GM12874 (cell line): ENCODE data around the gene GPR31.

Experiments used
- TF ChIP-seq, protein P1 (sequence below): IDR thresholded peaks from 2 replicates; pipeline ENCODE4 v1.5.1; 2011; ENCODE audit warnings: low read depth, mild to moderate bottlenecking, control low read depth, low read length, moderate library complexity; ENCODE audit not compliant: insufficient read depth

The GPR31 gene

DNA sequence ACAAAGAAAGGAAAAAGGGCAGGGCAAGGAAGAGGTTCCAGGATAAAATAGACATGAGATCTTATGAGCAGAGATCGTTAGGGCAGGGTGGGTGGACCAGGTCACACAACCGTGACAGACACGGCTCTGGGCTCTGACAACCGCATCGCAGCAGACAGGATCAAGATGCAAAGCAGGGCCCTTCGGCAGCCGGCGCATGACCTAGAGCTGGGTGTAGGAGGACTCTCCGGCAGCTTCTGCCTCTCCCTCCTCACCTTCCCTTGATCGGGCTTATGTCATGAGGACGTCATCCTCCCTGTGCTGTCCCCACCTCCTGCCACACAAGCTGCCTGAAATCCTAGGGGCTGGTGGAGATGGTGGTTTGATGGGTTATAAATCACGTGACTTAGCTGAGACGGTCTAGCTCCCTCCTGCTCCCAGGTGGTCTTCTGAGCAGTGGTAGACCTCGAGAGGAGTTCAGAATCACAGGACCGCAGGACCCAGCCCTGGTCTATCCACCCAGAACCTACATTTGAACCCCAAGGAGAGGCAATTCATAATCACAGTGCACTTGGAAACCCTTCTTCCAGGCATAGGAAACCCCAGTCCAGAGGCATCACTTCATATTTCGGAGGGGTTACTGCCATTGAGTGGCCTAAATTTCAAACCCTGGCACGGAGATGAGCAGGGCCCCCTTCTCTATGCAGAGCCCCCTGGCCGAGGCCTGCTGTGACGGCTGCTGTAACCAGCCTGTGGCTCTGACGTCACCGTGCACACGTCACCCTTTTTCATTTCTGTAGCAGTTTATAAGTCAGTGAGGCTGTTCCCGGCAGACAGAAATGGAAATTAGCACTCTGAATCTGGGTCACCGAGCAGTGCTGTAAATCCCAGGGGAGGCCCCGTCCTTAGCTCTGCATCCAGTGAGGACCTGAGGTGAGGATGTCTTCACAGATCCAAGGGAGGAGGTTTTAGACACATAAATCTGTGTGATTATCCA, 43.6 kb downstream of the GPR31 start:
- TF ChIP-seq, protein P1, sequence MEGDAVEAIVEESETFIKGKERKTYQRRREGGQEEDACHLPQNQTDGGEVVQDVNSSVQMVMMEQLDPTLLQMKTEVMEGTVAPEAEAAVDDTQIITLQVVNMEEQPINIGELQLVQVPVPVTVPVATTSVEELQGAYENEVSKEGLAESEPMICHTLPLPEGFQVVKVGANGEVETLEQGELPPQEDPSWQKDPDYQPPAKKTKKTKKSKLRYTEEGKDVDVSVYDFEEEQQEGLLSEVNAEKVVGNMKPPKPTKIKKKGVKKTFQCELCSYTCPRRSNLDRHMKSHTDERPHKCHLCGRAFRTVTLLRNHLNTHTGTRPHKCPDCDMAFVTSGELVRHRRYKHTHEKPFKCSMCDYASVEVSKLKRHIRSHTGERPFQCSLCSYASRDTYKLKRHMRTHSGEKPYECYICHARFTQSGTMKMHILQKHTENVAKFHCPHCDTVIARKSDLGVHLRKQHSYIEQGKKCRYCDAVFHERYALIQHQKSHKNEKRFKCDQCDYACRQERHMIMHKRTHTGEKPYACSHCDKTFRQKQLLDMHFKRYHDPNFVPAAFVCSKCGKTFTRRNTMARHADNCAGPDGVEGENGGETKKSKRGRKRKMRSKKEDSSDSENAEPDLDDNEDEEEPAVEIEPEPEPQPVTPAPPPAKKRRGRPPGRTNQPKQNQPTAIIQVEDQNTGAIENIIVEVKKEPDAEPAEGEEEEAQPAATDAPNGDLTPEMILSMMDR = no peak

DNA sequence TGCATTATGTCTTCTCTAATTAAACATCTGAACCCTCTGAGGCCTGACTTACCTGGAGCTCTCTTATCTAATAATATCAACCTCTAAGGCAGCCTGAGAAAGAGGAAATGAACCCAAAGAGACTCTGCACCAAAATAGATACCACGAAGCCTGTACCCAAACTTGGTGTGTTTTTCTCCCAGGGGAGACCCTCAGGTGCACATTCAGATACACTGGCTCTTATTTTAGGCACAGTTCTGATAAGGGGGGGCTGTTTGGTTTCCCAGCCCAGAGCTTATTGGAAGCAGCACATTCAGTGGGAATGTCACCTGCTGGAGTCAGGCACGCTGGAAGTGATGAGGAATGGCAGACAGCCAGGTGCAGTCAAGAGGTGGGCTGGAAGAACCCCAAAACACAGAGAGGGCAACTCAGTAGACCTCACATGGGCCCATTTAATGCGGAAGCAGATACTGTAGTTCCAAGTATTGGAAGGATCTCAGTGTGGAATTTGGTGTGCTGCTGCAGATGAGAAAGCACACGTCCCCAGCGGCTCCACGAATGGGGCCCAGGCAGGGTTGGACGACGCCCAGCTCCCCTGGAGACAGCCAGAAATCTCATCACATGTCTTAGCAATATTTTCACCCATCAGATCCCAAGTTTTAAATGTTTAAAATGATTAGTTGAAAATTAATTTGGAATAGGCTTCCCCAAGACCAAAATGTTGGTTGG, 44.6 kb downstream of the GPR31 start:
- TF ChIP-seq, protein P1 = no peak

DNA sequence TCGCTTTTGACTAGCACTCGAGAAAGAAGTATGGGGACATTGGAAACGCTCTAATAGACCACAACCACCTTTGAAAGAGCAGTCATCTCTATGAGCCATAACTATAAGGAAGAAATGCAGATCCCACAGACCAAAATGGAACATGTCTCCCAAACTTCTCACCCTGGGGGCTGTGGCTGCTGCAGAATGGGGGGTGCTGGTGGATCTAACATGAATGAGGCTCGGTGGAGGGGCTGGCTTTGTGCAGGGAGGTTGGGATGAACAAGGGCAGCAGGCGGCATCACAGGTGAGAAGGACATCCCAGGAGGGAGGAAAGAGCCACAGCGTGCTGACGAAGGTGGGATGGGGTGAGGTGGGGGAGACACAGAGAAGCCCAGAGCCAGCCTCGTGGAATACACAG, 45.4 kb downstream of the GPR31 start:
- TF ChIP-seq, protein P1 = no peak

DNA sequence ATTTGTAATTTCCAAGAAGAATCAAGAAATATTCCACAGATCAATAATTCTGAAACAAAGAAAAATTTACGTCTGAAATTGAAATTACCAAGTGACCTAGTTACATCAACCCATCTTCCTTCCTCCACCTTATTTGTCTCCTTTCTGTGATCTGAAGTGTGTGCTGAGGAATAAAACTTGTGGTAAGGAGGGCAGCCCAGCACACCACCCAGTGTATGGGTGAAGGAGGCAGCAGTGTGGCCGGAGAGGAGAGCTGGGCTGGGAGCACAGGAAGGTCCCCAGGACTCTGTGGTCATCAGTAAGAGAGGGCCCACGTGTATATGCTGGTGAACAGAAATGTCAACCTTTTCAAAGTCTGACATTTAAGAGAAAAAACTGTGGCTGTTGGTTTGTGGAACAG, 46.2 kb downstream of the GPR31 start:
- TF ChIP-seq, protein P1 = no peak

DNA sequence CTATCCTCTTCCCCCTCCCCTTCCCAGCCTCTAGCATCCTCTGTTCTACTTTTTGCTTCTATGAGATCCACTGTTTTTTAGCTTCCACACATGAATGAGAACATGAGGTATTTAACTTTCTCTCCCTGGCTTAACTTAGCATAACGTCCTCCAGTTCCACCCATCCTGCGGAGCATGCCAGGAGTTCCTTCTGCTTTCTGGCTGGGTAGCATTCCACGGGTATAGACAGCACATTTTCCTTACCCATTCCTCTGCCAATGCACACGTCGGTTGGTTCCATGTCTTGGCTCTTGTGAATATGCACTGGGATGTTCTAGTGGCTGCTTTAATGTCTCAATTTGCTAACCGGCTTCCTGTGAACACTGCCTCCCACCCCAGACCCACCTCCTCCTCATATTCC, 48.1 kb downstream of the GPR31 start:
- TF ChIP-seq, protein P1 = no peak

DNA sequence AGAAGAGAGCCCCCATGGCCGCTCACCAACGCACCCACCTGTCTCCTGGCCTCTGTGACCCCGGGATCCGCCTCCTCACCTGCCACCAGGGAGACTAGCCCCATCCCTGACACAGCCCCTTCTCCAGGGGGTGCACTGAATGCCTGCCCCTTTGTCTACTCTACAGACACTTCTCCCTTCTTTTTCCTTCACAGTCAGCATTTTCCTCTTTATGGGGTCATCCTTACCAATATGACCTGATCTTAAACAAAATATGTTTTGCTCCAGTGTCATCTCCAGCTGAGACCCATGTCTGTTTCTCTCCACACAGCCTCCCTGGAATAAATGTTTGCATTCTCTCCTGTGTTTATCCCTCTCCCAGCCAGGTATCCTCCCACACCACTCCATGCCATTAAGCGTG, 49.5 kb downstream of the GPR31 start:
- TF ChIP-seq, protein P1 = no peak

DNA sequence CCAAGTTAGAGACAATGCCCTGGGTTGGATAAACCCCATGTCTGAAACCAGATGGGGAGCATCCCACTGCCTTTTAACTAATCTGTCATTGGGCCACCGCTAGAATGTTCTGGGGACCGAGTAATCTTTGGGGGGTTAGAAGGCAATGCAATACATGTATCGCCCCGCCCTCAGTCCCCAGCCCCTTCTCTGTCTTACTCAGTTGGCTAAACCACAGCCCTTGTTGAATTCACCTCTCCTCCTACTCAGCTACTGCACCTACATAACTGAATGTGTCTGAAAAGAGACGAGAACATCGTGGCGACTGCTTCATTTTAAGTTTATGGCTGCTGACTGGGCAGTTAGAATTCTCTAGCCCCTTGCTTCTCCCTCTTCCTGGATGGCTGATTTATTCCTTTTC, 50.0 kb downstream of the GPR31 start:
- TF ChIP-seq, protein P1 = no peak
